Dedifferentiated amniotic fluid mesenchymal stem cell (primary cell): ENCODE results near the gene ENKUR.
"Not testable (repeated sequence)": the region's sequence is repeated elsewhere in the genome, so short reads cannot be mapped to it uniquely, and the experiment has no call there.

ENCODE experiments used
- DNase-seq: peaks from one replicate; pipeline ENCODE4 v3.0.0-alpha.2; 2016; ENCODE audit errors: extremely low spot score

Gene ENKUR

GRCh38 chr10:25023278-25023677 is 7.3 kb upstream of the ENKUR start:
- DNase-seq, result no peak

GRCh38 chr10:25018703-25019102 is 2.7 kb upstream of the ENKUR start:
- DNase-seq, result no peak

GRCh38 chr10:25017661-25018060 is 1.7 kb upstream of the ENKUR start:
- no peak for DNase-seq

DNA sequence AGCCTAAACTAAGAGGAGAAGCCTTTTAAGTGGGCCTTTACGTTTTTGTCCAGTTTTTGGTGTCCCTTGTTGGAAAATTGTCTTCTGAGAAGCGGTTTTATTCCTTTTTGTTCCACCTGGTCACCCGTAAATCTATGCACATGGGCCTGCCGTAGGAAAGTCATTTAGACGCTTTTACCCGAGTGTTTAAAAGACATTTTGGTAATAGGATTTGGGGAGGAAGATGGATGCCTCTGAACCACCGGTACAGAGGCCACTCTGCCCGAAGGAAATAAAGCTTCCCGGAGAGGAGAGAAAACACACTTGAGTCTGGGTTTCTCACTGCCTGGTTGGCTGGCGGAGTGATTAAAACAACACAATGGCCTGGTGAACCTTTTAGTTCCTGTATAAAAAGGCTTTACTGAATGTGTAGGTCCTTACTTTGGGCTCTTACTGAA is 1.2 kb upstream of the ENKUR start:
- no peak for DNase-seq

DNA sequence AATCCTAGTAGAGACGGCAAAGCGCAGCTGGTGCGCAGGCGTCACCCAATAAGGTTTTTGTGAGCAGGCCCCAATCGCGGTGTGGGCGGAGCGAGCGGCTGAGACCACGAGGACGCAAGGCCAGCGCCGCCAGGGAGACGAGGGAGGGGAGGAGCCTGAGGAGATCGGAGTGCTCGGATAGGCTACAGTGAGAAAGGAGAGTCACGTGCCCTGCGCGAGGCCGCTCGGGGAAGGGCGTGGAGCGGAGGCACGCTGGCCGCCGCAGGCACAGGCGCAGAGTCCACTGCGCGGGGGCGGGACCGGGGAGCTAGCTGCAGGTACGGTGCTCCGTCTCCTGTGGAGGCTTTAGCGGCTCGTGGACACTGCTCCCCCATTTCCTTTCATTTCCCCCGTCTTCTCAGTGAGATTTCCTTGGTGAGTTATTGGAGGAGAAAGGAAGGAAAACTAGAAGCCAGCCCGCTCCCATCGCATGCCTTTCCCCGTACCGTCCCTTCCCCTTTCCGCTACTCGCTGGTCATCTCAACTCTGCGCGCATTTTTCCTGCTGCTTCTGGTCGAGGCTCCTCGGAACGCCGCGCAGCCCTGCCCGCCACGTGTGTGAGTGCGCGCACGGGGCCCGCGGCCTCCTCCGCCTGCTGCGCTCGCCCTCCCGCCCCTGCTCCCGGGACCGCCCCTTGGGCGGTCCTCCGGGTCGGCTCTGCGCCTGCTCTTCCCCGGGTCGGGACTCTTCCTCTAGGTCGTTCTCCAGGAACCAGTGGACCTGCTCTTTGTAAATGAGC is 607 bp upstream of the ENKUR start, which contains the start of gene THNSL1:
THNSL1 (plus strand) TSS at position 237 of the 778 bp plus-strand sequence. CDS start 6,612 bp downstream, outside the sequence.
- DNase-seq, result peak; percentile 100

GRCh38 chr10:25014579-25014978 is 1.4 kb downstream of the ENKUR start:
- no peak for DNase-seq

GRCh38 chr10:25011591-25011990 is 4.4 kb downstream of the ENKUR start:
- not testable (repeated sequence) for DNase-seq

- no peak for DNase-seq
Observed at GRCh38 chr10:24998044-24998443, 17.9 kb downstream of the ENKUR start.

DNA sequence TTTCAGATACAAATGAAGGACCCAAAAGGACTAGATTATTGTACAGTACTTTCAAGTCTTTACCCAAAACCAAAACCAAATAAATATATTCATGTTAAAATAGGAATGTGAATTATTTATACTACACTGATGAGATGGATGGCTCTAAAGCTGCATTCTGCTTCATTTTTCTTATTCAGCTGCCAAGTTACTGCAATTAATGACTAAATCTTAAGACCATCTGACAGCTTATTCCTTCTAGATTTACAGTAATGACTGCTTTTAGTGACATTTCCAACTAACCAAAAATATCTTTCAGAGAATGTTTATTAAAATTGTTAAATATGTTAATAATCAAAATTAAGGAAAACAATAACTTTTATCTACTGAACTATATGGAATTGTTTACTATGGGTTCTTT is 20.9 kb downstream of the ENKUR start:
- no peak for DNase-seq

GRCh38 chr10:24993237-24993958 is 22.6 kb downstream of the ENKUR start:
- DNase-seq, result no peak

DNA sequence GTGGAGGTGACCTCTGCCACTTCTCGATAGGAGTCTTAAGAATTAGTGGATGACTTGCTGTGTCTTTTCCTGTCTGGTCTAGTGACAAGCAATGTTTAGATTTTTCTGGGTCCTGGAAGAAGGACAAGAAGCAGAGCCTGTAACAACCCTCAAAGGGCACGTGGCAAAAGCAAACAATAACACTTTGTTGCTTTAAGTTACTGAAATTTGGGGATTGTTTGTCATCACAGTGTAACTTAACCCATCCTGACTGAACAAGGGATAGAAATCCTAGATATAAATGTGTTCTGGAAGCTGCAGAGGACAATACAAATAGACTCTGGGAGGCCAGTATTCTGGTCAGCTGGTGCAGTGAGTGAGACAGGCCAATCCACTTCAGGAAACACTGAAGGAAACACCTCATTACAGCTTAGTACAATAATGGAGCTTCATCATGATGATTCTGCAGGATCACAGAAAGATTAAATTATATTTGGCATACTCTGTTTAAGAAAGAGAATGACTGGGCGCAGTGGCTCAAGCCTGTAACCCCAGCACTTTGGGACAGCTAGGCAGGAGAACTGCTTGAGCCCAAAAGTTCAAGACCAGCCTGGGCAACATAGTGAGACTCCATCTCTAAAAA is 23.3 kb downstream of the ENKUR start:
- DNase-seq, result no peak

DNA sequence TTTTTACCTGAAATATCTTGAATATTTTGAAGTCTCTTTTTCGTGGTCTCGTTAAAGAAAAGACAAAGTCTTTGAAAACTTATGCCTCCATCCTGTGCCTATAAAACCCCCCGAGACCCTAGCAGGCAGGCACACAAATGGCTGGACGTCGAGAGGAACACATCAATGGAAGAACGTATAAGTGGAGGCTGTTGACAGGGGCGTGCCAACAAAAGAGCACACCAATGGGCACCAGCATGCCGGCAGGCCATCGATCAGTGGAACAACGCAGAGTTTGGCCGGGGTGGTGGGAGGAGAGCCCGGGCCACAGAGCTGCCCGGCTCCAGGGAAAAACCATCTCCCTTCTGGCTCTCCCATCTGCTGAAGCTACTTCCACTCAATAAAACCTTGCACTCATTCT is 24.7 kb downstream of the ENKUR start:
- DNase-seq, result no peak

GRCh38 chr10:24989867-24990266 is 26.1 kb downstream of the ENKUR start:
- no peak for DNase-seq

- DNase-seq, result no peak
Observed at GRCh38 chr10:24988831-24989640, 26.9 kb downstream of the ENKUR start.

DNA sequence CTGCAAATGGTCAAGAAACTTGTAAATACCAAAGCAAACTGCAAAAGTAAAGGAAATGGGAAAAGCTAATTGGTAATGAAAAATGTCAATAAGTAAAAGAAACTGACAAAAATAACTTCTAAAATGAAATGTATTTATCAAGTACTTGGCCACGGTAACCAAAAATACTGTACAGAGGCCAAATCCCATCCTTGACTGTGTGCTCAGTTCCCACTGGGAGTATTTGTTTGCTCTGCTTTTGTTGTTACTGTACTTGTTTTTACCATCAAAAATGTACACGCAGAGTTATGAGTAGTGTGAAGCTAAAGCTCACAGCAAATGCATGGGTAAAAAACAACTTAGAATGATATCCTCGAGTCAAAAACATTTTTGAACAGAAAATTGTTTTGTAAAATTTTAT is 31.1 kb downstream of the ENKUR start:
- DNase-seq, result no peak

DNA sequence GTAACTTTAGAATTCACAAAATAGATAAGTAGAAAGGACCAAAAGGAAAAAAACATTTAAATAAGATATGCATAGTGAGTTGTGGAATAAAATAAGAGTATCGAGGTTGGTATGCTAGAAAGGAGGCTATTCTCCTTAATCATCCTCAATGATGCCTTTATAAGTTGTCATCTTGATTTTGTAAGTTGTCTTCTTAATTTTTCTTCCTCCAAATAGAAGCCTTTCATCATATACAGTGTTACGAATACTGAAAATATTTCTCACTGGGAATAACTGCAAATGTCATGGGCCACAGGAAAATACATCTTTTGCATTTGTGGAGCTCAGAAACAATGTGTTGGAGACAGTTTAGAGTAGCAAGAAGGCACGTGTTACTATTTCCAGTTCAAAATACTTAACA is 32.0 kb downstream of the ENKUR start:
- no peak for DNase-seq

GRCh38 chr10:24983130-24983529 is 32.8 kb downstream of the ENKUR start:
- no peak for DNase-seq

DNA sequence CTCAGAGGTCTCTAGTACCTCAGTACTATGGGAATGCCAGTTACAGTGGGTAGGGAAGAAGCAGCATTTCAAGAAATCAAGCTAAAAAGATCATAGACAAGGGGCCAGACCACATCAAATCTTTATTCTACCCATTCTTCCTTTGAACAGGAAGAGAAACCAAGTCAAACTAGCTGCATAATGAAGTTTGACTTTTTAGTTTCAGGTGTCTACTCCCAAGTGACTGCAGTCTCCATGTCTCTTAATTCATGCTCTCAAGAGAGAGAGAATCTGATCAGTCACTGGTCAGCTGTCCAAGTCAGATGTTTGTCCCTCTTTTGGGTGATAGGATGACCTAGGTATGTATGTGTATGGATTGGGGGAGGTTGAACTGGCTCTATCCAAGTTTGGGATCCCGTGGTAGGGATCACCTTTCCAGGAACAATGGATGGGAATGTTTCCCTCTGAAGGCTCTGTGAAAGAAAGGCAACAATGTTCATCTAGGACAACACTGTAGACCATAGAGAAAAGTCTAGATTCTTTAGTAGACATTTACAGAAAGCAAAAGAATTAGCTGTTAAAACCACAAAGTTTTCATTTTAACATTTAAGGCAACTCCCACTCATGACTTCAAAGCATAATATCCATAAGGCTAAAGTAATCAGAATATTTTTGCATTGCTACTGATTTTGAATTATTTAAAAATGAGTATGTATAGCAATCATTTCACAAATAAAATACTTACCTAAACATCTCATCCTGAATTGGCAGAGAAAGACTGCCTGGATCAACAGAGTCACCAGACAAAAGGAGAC is 33.4 kb downstream of the ENKUR start:
- DNase-seq, result no peak

GRCh38 chr10:24981161-24981710 is 34.7 kb downstream of the ENKUR start:
- no peak for DNase-seq

GRCh38 chr10:24979685-24980084 is 36.3 kb downstream of the ENKUR start:
- DNase-seq, result no peak

DNA sequence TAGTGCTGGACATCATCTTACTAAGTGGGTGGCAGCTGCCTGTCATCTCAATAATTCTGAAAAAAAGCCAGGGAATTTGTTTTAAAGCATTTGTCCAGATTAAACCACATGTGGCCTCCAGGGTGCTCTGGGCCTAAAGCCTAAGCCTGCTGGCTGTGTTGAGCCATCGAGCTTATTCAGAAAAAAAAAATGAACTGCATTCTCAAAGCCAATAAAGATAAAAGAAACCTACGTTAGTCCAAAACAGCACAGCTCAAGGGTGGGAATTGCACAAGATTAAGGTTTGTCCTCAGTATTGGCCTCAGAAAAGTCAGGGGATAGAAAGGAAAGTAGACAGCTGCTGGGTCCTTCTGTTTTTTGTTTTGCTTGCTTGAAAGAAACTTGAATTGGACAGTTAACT is 41.0 kb downstream of the ENKUR start:
- DNase-seq, result peak; percentile 81
